22Rv1 (cell line): Measurements from ENCODE around the gene PACRG.

ENCODE experiments used
- ZFX ChIP-seq: fragments of 450-650 bp; IDR thresholded peaks from 2 replicates; pipeline ENCODE4 v1.6.1; 2017; ENCODE audit warnings: antibody characterized with exemption, borderline replicate concordance
- TF ChIP-seq, protein P1 (sequence below): fragments of 450-650 bp; IDR thresholded peaks from 2 replicates; pipeline ENCODE4 v1.5.1; 2017; ENCODE audit warnings: mild to moderate bottlenecking

DNA sequence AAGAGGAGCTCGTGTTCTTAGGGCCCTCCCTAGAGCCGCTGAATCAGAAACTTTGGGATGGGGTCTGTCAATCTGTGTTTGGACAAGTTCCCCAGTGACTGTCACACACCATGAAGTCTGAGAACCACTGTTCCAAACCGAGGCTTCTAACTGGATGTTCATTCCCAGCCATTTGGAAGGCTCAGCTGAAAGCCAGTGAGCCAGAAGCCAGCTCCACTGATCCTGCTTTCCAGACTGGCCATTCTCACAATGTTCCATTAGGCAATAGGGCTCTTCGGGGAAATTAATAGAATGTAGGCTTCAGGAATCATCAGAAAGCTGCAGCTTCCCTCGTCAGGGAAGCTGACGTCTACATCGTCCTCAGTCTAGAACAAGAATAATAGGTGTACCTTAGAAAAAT is 595.9 kb downstream of the PACRG start:
- TF ChIP-seq, protein P1, sequence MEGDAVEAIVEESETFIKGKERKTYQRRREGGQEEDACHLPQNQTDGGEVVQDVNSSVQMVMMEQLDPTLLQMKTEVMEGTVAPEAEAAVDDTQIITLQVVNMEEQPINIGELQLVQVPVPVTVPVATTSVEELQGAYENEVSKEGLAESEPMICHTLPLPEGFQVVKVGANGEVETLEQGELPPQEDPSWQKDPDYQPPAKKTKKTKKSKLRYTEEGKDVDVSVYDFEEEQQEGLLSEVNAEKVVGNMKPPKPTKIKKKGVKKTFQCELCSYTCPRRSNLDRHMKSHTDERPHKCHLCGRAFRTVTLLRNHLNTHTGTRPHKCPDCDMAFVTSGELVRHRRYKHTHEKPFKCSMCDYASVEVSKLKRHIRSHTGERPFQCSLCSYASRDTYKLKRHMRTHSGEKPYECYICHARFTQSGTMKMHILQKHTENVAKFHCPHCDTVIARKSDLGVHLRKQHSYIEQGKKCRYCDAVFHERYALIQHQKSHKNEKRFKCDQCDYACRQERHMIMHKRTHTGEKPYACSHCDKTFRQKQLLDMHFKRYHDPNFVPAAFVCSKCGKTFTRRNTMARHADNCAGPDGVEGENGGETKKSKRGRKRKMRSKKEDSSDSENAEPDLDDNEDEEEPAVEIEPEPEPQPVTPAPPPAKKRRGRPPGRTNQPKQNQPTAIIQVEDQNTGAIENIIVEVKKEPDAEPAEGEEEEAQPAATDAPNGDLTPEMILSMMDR, result no peak
- TF ChIP-seq ZFX, result no peak
